Panc1 (cell line): ENCODE data around the gene PKD1.

Experiments
- POLR2AphosphoS5 ChIP-seq: IDR thresholded peaks from 2 replicates; pipeline ENCODE4 v1.6.1; 2012; ENCODE audit warnings: mild to moderate bottlenecking, low read depth, low read length, moderate library complexity
- REST ChIP-seq, 2 experiments: IDR thresholded peaks; 2 replicates each; pipeline ENCODE4 v1.6.1; 2011 to 2012; ENCODE audit warnings: low read depth in 2 of 2, control low read depth in 1 of 2, low read length in 1 of 2, mild to moderate bottlenecking in 1 of 2, moderate library complexity in 1 of 2; ENCODE audit not compliant: insufficient read depth in 1 of 2
- TCF7L2 ChIP-seq: IDR thresholded peaks from 2 replicates; pipeline ENCODE4 v1.6.1; 2011; ENCODE audit warnings: mild to moderate bottlenecking, low read depth, low read length, inconsistent platforms
- TF ChIP-seq, protein P1 (sequence below): fragments of 450-650 bp; IDR thresholded peaks from 2 replicates; pipeline ENCODE4 v1.5.1; 2017; ENCODE audit warnings: mild to moderate bottlenecking

DNA sequence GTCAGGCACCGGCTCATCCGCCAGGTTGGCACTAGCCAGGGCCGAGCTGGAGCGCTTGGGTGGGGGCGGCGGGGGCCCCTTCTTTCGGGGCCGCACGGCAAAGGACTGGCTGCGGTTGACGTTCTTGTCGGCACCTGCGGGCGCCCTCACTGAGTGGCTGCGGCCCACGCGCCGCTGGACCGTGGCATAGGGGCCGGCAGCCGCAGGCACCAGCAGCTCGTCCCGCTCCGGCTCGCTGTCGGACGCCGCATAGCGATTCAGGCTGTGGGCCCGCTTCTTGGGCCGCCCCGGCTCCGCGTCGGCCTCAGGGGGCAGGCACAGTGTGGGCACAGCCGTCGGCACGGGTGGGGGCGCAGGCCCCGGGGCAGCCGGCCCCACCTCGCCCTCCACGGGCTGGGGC lies 44.8 kb upstream of the PKD1 start:
- TF ChIP-seq, protein P1, sequence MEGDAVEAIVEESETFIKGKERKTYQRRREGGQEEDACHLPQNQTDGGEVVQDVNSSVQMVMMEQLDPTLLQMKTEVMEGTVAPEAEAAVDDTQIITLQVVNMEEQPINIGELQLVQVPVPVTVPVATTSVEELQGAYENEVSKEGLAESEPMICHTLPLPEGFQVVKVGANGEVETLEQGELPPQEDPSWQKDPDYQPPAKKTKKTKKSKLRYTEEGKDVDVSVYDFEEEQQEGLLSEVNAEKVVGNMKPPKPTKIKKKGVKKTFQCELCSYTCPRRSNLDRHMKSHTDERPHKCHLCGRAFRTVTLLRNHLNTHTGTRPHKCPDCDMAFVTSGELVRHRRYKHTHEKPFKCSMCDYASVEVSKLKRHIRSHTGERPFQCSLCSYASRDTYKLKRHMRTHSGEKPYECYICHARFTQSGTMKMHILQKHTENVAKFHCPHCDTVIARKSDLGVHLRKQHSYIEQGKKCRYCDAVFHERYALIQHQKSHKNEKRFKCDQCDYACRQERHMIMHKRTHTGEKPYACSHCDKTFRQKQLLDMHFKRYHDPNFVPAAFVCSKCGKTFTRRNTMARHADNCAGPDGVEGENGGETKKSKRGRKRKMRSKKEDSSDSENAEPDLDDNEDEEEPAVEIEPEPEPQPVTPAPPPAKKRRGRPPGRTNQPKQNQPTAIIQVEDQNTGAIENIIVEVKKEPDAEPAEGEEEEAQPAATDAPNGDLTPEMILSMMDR, result no peak
- no peak for TF ChIP-seq POLR2AphosphoS5
- TF ChIP-seq TCF7L2, result no peak
- no peak for TF ChIP-seq REST (IDR thresholded peaks at IDR 0.05; ENCODE audit: insufficient read depth in 1 of 2, low read depth in 2 of 2, low read length in 1 of 2)
